Measurements from ENCODE around the gene ZFP1. TPM values are rescaled to one million over a fixed set of nuclear protein-coding genes. Genes with fewer than 3 reads are reported as not detected.

Gene ZFP1
- total RNA-seq: 7.2 and 19.5 TPM in 2 replicates

GRCh38 chr16:75148311-75149195 is at the start of gene ZFP1:
ZFP1 (plus strand) TSS chr16:75148524; CDS start chr16:75152952, 4,428 bp downstream.

DNA sequence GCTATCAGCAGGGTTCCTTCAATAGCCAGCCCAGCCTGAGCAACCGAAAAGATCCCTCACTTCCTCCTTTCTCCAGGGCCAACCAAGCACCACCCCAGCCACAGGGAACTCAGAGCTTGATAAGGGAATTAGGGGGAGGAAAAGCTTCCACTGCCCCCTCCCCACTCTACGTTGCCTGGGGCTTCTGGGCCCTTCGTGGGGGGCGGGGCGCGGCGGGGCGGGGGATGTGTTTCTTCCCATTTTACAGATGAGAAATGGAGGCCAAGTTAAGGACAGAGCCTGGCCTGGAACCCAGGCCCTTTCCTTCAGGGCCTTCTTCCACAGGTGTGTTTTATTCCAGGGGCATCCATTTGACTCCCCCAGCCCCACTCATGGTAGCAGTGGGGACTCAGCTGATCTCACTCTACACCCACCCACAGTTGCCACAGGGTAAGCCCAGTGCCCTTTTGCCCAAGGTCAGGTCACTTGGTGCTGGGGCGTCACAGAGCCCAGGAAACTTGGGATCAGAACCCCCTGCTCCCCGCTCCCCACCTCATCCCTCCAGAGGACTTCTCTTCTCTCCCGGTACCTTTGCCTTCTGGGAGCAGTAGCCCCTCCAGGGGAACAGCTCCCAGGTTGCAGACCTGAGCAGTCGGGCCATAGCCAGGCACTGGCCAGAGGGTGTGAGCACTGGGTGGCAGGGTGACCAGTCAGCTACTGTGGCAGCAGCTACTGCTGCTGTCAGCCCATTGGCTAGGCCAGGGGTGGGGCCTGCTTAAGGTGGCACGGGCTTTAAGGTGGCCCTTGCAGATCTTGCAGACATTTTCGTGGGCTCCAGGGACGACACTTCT is 32.0 kb upstream of the ZFP1 start, which contains the start of gene LDHD:
TSS of gene LDHD (minus strand) at position 700 of the 830 bp plus-strand sequence. CDS start at position 640, 60 bp downstream.

GRCh38 chr16:75206749-75207451 is 58.6 kb downstream of the ZFP1 start, which contains the start of gene CTRB2:
CTRB2 (minus strand) TSS chr16:75207161; CDS start chr16:75207141, 20 bp downstream.

DNA sequence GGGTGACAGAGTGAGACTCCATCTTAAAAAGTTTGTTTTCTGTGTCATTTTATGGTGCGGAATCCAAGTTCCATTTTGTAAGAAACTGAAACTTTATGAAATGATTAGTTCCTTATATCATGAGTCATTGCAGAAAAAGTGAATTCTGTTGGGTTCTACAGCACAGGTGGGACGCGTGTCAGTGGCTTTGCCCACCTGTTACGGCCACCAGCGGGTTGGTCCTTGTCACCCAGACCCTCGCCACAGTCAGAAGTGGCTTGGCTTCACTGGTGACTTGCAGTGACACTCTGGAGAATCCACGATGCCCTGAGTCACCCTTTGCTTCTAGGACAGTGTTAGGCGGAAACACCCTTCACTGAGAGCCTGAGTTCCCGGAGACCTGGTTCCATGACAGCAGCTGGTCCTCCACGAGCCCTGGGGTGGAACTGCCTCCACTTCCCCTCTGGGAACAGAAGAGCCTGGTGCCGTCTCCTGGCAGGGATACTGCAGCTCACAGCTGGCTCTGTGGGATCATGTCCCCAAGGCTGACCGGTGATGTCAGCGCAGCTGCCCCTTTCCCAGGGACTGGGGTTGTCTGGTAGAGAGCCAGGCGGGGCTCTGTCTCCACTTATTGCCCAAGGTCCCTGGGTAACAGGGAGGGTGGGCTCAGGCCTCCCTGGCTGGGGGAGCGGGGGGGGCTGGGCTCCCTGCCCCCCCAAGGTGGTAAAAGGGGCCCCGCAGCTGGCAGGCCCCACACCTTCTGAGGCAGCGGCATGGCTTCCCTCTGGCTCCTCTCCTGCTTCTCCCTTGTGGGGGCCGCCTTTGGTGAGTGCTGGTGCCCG is 70.1 kb downstream of the ZFP1 start, which contains the start of gene CTRB1:
TSS of gene CTRB1 (plus strand) at position 733 of the 821 bp plus-strand sequence. CDS start at position 753, 20 bp downstream.

Other genes starting within 250 kb of the ZFP1 start
- 18.6 and 28.0 TPM in 2 replicates for gene WDR59, start 163.4 kb upstream of the ZFP1 start, total RNA-seq
- 18.6 and 26.3 TPM in 2 replicates for gene ZNRF1, start 149.5 kb upstream of the ZFP1 start, total RNA-seq
- 0.29 and 1.5 TPM in 2 replicates for gene LDHD, start 31.7 kb upstream of the ZFP1 start, total RNA-seq
- gene CTRB2, start 58.6 kb downstream of the ZFP1 start, total RNA-seq: not detected in 2 replicates
- gene CTRB1, start 70.5 kb downstream of the ZFP1 start, total RNA-seq: not detected in 2 replicates
- gene BCAR1, start 103.1 kb downstream of the ZFP1 start, total RNA-seq: 110 and 169 TPM in 2 replicates

All from placental pericyte (primary cell).